HCT116 (cell line): ENCODE data around the gene CHCHD3. TPM values are rescaled to one million over a fixed set of nuclear protein-coding genes. Genes with fewer than 3 reads are reported as not detected.

Experiments
- ATAC-seq: fragments of 200-7000 bp; cut with Tn5 transposase; 2 replicates; pipeline ENCODE4 v1.9.1; 2020; ENCODE audit warnings: mild to moderate bottlenecking, moderate library complexity
- BruUV-seq: library from RNA; stranded (reverse); fragments of 400-500 nt; replicated peaks from 2 replicates; lab custom pipeline; 2021; lab: Mats Ljungman, UMichigan
- CTCF ChIA-PET: fragments of 300-600 bp; sonication (Branson Sonifier 250); formaldehyde crosslinking; loops from one replicate; lab custom pipeline; 2021; ENCODE audit warnings: antibody characterized with exemption; lab: Charles Lee
- POLR2A ChIA-PET: fragments of 300-600, 350-600 bp; sonication (Branson Sonifier 250); formaldehyde crosslinking; loops from one replicate; lab custom pipeline; 2021; ENCODE audit warnings: antibody characterized with exemption; lab: Charles Lee
- RAD21 ChIA-PET, 2 experiments: fragments of 300-600 bp; sonication (Branson Sonifier 250); formaldehyde crosslinking; loops; one replicate each; lab custom pipeline; 2023; ENCODE audit warnings: low total read pairs in 2 of 2; ENCODE audit not compliant: uncharacterized antibody in 2 of 2, unreplicated experiment in 2 of 2, low non-redundant PET in 1 of 2; lab: Charles Lee
- DNase-seq: peaks from one replicate; pipeline ENCODE4 v3.0.0-alpha.2; 2010; ENCODE audit warnings: low read depth, low spot score
- H2AFZ ChIP-seq: fragments of 200-600 bp; shearing (Covaris generic), sonication (generic); 2 replicates; pipeline ENCODE4 v1.6.1; 2017; ENCODE audit warnings: low read depth, mixed run types, mixed read lengths, antibody characterized with exemption, low read length; ENCODE audit not compliant: poor library complexity, severe bottlenecking
- H3K27ac ChIP-seq: 2 replicates; pipeline ENCODE4 v1.5.1; 2012; ENCODE audit warnings: low read depth, low read length
- H3K27me3 ChIP-seq: fragments of 200-600 bp; sonication (generic); 2 replicates; pipeline ENCODE4 v1.6.1; 2016; ENCODE audit warnings: mixed run types, low read length, mixed read lengths; ENCODE audit not compliant: insufficient read depth
- H3K36me3 ChIP-seq, 2 experiments: fragments of 200-500 bp in 1 of 2; fragments of 200-600 bp in 1 of 2; sonication (Bioruptor generic) in 1 of 2; sonication (generic) in 1 of 2; 2 replicates each; pipeline versions ENCODE4 v1.5.1 to v1.6.1; 2014 to 2016; ENCODE audit warnings: low read length in 2 of 2, inconsistent platforms in 1 of 2, mixed read lengths in 1 of 2, mixed run types in 1 of 2; ENCODE audit not compliant: insufficient read depth in 2 of 2, control insufficient read depth in 1 of 2
- H3K4me1 ChIP-seq, 2 experiments: fragments of 200-600 bp in 1 of 2; sonication (generic) in 1 of 2; 2 replicates each; pipeline versions ENCODE4 v1.5.1 to v1.6.1; 2012 to 2017; ENCODE audit warnings: low read length in 2 of 2, inconsistent platforms in 1 of 2, mild to moderate bottlenecking in 1 of 2, mixed read lengths in 1 of 2, mixed run types in 1 of 2, moderate library complexity in 1 of 2; ENCODE audit not compliant: insufficient read depth in 2 of 2, control insufficient read depth in 1 of 2
- H3K4me2 ChIP-seq: fragments of 200-600 bp; sonication (generic); 2 replicates; pipeline ENCODE4 v1.6.1; 2017; ENCODE audit warnings: mixed run types, low read length, mixed read lengths
- H3K4me3 ChIP-seq, 2 experiments: fragments of 200-600 bp in 1 of 2; sonication (generic) in 1 of 2; replicated peaks in 1 of 2; 2 replicates each; pipeline ENCODE4 v1.5.1; 2011 to 2016; ENCODE audit warnings: low read length in 2 of 2, control low read depth in 1 of 2, low read depth in 1 of 2, mild to moderate bottlenecking in 1 of 2, mixed read lengths in 1 of 2, mixed run types in 1 of 2
- H3K79me2 ChIP-seq: fragments of 200-600 bp; sonication (generic); 2 replicates; pipeline ENCODE4 v1.6.1; 2017; ENCODE audit warnings: mild to moderate bottlenecking, mixed run types, low read length, moderate library complexity, mixed read lengths; ENCODE audit not compliant: insufficient read depth
- H3K9ac ChIP-seq: fragments of 200-600 bp; sonication (generic); 2 replicates; pipeline ENCODE4 v1.6.1; 2016; ENCODE audit warnings: low read length, mixed read lengths
- H3K9me2 ChIP-seq: fragments of 200-600 bp; sonication (generic), shearing (Covaris generic); 2 replicates; pipeline ENCODE4 v1.6.1; 2017; ENCODE audit warnings: mixed run types, mild to moderate bottlenecking, moderate library complexity; ENCODE audit not compliant: insufficient read depth
- H3K9me3 ChIP-seq, 2 experiments: fragments of 200-500 bp in 1 of 2; fragments of 200-600 bp in 1 of 2; sonication (Bioruptor generic) in 1 of 2; sonication (generic) in 1 of 2; 2 replicates each; pipeline ENCODE4 v1.6.1; 2014 to 2017; ENCODE audit warnings: low read length in 2 of 2, mixed read lengths in 2 of 2, inconsistent platforms in 1 of 2, low read depth in 1 of 2, mild to moderate bottlenecking in 1 of 2, mixed run types in 1 of 2, moderate library complexity in 1 of 2; ENCODE audit not compliant: control insufficient read depth in 1 of 2, insufficient read depth in 1 of 2
- H4K20me1 ChIP-seq: fragments of 200-600 bp; sonication (generic), shearing (Covaris generic); 2 replicates; pipeline ENCODE4 v1.6.1; 2017; ENCODE audit warnings: mixed run types, mild to moderate bottlenecking, moderate library complexity; ENCODE audit not compliant: insufficient read depth
- ATF3 ChIP-seq: IDR thresholded peaks from 2 replicates; pipeline ENCODE4 v1.6.1; 2012
- CBX3 ChIP-seq: IDR thresholded peaks from 2 replicates; pipeline ENCODE4 v1.6.1; 2012; ENCODE audit warnings: low read depth
- CTCF ChIP-seq, 3 experiments: fragments of 200-600 bp in 1 of 3; sonication (generic) in 1 of 3; IDR thresholded peaks in 2 of 3; conservative IDR thresholded peaks in 1 of 3; 2 replicates each; pipeline ENCODE4 v1.5.1; 2012 to 2017; ENCODE audit warnings: low read depth in 2 of 3, low read length in 2 of 3, antibody characterized with exemption in 1 of 3, borderline replicate concordance in 1 of 3, control low read depth in 1 of 3, mild to moderate bottlenecking in 1 of 3, mixed read lengths in 1 of 3, mixed run types in 1 of 3, moderate library complexity in 1 of 3; ENCODE audit not compliant: insufficient read depth in 1 of 3
- EGR1 ChIP-seq: IDR thresholded peaks from 2 replicates; pipeline ENCODE4 v1.6.1; 2012; ENCODE audit warnings: low read depth
- EZH2 ChIP-seq: fragments of 200-600 bp; sonication (generic); IDR thresholded peaks from 2 replicates; pipeline ENCODE4 v1.6.1; 2017; ENCODE audit warnings: antibody characterized with exemption, mixed run types
- FOSL1 ChIP-seq: IDR thresholded peaks from 2 replicates; pipeline ENCODE4 v1.6.1; 2012; ENCODE audit warnings: low read depth
- JUND ChIP-seq: IDR thresholded peaks from 2 replicates; pipeline ENCODE4 v1.6.1; 2012
- MAX ChIP-seq: IDR thresholded peaks from 2 replicates; pipeline ENCODE4 v1.6.1; 2012
- POLR2A ChIP-seq: IDR thresholded peaks from 2 replicates; pipeline ENCODE4 v1.7.0; 2011; ENCODE audit warnings: borderline replicate concordance; ENCODE audit not compliant: insufficient read depth, insufficient read length; ENCODE audit errors: extremely low read depth
- POLR2AphosphoS5 ChIP-seq: IDR thresholded peaks from 2 replicates; pipeline ENCODE4 v1.6.1; 2011; ENCODE audit warnings: mild to moderate bottlenecking, low read depth, low read length, moderate library complexity
- RAD21 ChIP-seq: IDR thresholded peaks from 2 replicates; pipeline ENCODE4 v1.6.1; 2012; ENCODE audit warnings: low read depth, mild to moderate bottlenecking
- SP1 ChIP-seq: IDR thresholded peaks from 2 replicates; pipeline ENCODE4 v1.6.1; 2012; ENCODE audit warnings: low read depth
- SRF ChIP-seq: IDR thresholded peaks from 2 replicates; pipeline ENCODE4 v1.6.1; 2012; ENCODE audit warnings: low read depth
- YY1 ChIP-seq: IDR thresholded peaks from 2 replicates; pipeline ENCODE4 v1.6.1; 2011; ENCODE audit warnings: low read length, low read depth, moderate library complexity, mild to moderate bottlenecking; ENCODE audit not compliant: insufficient replicate concordance; ENCODE audit errors: extremely low read depth
- ZBTB33 ChIP-seq: IDR thresholded peaks from 2 replicates; pipeline ENCODE4 v1.6.1; 2011; ENCODE audit warnings: mild to moderate bottlenecking, low read length, moderate library complexity; ENCODE audit not compliant: insufficient replicate concordance; ENCODE audit errors: extremely low read depth
- ZFX ChIP-seq: fragments of 450-650 bp; IDR thresholded peaks from 2 replicates; pipeline ENCODE4 v1.6.1; 2017
- intact Hi-C: fragments of 100-400 bp; cut with micrococcal nuclease; formaldehyde crosslinking; loops from 2 replicates; pipeline ENCODE4 v1.10.0; 2022
- total RNA-seq: library from RNA; stranded (reverse); gene quantifications from one replicate; pipeline ENCODE4 v1.2.1, GENCODE V29; 2021; ENCODE audit not compliant: unreplicated experiment

The CHCHD3 gene
- total RNA-seq, 1 experiment from 2014 or later, result 73.5 TPM

- no peak for TF ChIP-seq ZBTB33
- no peak for TF ChIP-seq MAX
Observed at GRCh38 chr7:132866551-132866950, 215.3 kb downstream of the CHCHD3 start (continued).

DNA sequence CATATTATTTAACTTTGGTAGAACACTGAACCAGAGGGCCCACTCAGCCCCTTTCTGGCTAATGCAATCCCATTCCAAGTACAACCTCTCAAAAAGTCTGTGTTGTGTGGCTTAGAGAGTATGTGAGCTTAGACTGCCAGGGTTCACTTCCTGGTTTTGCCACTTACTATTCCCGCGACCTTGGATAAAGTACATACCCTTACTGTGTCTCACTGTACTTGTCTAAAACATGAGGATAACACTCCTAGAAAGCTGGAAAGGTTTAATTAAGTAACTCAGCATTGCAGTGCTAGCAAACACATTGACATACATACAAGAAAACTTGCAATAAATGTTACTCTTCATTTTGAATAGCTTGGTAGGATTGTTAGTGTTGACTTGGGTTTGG lies 215.8 kb downstream of the CHCHD3 start:
- Histone ChIP-seq H4K20me1 (peaks cover 5% of the 10 kb centered on the region; the same call in 1 of the 2 replicates), H3K36me3 (no peaks in the 10 kb centered on the region), H3K4me2 (no peak overlapping the region), H3K27ac (no peak overlapping the region), H3K79me2 (no peaks in the 10 kb centered on the region; the same call in 1 of the 2 replicates), H3K27me3 (no peaks in the 10 kb centered on the region), H3K4me3 (no peak overlapping the region), H3K4me1 (no peaks in the 10 kb centered on the region), H3K9ac (no peak overlapping the region), H3K9me3 (no peaks in the 10 kb centered on the region; a peak in 1 of 4 replicates), H2AFZ (no peak overlapping the region), H3K9me2 (no peaks in the 10 kb centered on the region)
- ChIA-PET POLR2A (no interaction called here), RAD21 (no interaction called here), CTCF (no interaction called here)
- no peak for ATAC-seq
- TF ChIP-seq JUND (no peak), ATF3 (no peak), CBX3 (no peak), YY1 (no peak), EZH2 (no peak), POLR2AphosphoS5 (no peak), ZBTB33 (no peak), SRF (no peak), FOSL1 (no peak), SP1 (no peak), POLR2A (no peak), EGR1 (no peak), ZFX (no peak), RAD21 (no peak), CTCF (IDR thresholded peaks at IDR 0.05 in 2 of 3, conservative IDR thresholded peaks at IDR 0.05 in 1 of 3; ENCODE audit: borderline replicate concordance in 1 of 3, insufficient read depth in 1 of 3, low read depth in 2 of 3, low read length in 2 of 3) (no peak), MAX (no peak)
- intact Hi-C loops, result no loop called here
- BruUV-seq, result no TSS peak
- no peak for DNase-seq
